Fibroblast of gingiva (primary cell): ENCODE results near the gene LRRC3.

Experiments used
- DNase-seq: peaks from one replicate; pipeline ENCODE4 v3.0.0-alpha.2; 2011; ENCODE audit warnings: low read depth

LRRC3 gene

DNA sequence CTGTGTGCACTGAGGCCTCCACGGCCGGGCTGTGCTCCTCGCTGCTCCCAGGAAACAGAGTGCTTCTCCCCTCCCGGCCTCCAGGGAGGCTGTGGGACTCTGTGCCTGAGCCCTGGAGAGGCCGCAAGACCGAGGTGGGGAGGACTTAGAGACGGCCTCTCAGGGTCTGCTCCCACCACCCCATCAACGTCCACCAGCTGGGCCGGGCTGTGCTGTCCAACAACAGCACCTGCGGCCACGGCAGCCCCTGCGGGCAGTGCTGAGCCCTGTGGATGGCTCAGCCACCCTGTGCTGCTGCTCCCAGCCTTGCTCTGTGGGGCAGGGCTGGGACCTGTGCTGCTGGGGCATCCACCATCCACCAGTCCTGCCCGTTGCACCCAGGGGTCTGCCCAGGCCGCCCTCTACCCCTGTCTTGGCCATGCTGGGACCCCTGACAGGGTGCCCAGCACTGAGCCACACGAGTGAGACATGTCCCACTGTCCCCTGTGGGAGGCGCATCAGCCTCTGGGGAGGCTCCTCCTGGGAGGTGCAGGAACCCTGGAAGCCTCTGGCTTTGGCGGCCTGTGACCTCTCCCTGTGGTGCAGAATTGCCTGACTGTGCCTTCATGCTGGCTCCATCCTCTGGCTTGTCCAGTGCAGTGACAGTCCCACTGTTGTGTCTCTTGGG is 31.2 kb upstream of the LRRC3 start:
- no peak for DNase-seq

DNA sequence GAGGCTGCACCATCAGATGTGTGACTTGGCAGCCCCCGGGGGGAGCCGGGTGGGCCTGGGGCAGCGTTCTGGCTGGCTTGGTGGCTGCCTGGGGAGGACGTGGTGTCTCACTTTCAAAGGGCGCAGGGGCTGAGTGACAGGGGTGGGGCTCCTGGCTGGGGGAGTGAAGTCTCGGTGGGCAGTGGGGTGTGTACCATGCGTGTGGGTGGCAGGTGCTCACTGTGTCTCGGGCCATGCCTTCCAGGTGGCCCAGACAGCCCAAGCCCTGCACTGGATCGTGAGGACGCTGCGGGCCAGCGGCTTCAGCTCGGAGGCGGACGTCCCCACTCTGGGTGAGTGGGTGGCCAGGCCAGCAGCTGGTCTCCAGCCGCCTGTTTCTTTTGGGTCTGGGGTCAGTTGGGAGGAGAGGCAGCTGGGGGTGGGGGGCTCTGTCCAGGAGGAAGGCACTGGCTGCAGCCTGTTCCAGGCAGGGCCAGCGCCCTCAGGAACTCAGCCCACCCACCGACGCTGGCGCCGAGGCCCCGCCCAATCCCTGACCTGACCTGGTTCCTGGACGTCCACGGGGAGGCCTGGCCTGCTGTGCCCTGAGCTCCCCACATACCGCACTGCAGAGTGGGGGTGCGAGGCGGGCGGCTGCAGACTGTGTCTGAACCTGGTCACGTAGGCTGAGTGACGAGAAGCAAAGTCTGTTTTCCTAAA is 30.6 kb upstream of the LRRC3 start:
- DNase-seq, result no peak

DNA sequence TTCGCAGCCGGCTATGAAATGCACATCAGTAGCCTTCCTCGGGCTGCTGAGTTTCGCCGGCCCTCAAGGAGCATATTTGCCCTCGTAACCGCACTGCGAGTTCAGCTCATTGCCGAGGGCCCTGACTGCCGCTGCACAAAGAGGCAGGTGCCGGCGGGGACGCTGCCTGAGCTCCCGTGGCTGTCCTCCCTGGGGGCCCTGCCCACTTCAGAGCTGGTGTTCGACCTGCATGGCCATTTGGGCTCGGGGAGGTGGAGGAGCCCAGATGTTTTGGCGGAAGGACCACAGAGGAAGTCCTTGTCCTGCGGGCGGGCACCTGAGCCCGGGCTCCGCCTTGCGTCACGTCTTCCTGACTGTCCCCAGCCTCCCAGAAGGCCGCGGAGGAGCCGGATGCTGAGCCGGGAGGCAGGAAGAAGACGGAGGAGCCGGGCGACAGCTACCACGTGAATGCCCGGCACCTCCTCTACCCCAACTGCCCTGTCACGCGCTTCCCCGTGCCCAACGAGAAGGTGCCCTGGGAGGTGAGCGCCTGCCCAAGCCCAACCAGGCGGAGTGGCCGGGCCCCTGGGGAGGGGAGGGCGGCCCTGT is 29.9 kb upstream of the LRRC3 start:
- no peak for DNase-seq

DNA sequence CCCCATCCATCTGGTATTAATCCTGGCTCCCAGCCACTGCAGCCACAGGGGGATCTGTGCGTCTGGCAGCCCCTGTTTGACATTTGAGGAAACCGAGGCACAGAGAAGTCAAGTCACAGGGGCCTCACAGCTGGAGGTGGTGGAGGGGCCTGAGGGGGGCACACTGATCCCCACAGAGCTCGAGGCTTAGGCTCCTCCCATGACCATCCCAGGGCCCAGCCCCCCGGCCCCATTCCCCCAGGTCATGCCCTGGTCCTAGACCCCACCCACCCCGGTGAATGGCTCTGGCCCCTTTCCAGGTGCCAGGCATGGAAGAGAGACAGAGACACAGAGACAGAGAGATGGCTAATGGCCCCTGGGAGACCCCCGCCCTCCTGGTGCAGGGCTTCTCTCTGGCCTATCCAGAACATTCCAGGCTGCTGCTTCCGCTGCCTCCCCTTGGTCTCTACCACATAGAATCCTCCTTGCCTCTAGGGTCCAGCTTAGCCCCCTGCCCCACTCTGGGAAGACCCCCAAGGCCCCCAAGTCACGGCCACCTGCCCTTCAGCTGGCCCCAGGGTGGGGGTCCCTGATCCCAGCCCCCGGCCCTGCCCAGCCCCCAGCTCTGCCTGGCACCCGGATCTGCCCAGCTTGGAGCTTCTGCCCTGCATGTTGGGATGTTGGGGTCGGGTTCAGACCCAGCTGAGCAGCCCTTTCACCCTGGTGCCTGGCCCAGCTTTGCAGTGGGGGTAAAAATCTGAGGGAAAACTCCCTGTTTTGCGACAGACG is 29.2 kb upstream of the LRRC3 start:
- DNase-seq, result no peak

DNA sequence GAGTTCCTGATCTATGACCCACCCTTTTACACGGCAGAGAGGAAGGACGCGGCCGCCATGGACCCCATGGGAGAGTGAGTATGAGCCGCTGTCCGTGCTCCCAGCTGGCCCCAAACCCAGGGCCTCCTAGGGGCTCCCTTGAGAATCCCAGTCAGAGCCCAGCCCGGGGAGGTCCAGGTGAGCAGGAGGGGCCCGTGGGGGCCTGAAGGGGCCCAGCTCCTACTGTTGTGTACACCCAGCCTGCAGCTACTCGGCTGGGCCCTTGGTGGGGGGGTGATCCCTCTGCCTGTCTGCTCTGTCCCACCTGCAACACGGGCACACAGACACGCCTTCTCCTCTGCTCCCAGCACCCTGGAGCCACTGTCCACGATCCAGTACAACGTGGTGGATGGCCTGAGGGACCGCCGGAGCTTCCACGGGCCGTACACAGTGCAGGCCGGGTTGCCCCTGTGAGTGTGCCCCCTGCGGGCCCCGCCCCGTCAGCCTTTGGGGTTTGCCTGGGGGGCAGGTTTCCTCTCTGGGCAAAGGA is 28.6 kb upstream of the LRRC3 start:
- no peak for DNase-seq

DNA sequence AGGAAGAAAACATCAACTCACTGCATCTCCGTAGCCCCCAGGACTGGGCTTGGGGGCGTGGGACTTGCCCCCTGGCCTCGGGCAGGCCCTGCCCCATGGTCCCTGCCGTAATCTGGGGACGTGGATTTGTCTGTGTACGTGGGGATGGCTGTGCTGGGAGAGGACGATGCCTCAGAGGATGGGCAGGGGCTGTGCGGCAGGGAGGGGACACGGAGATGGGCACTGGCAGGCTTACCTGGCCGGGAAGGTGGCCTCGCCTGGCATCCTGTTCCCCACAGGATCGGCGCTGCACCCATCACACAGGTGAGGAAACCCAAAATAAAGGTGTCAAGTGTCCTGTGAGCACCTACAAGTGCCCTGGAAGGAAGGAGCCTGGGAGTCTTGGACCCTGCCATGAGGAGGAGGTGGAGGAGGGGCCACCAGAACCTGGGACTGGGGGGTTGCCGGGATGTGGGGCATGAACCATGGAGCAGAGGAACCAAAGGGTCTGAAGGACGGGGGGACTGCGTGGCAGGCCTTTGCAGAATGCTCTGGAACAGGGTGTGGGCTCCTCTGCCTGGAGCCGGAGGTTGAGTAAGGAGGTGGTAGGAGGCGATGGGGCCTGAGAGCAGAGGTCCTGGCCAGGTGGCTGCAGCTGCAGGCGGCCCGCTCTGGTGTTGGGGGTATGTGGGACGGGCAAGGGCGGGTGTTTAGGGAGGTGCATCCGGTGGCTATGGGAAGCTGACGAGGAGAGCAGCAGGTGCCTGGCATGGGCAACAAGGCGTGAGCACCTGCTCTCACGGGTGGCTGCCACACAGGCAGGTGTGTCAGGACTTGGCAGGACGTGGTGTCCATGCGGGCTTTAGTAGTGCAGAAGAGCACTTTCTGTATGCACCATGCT is 27.8 kb upstream of the LRRC3 start:
- DNase-seq, result no peak

DNA sequence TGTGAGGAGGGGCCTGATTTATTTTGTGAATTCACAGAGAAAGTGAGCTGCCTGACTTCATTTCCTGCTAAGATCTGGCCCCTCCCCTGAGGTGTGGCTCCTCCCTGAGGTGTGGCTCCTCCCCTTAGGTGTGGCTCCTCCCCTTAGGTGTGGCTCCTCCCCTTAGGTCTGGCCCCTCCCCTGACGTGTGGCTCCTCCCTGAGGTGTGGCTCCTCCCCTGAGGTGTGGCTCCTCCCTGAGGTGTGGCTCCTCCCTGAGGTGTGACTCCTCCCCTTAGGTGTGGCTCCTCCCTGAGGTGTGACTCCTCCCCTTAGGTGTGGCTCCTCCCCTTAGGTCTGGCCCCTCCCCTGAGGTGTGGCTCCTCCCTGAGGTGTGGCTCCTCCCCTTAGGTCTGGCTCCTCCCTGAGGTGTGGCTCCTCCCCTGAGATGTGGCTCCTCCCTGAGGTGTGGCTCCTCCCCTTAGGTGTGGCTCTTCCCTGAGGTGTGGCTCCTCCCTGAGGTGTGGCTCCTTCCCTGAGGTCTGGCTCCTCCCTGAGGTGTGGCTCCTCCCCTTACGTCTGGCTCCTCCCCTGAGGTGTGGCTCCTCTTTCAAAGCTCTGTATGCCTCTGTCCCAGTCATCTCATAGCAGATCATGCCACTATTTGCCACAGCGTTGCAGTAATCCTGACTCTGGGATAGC is 26.9 kb upstream of the LRRC3 start:
- no peak for DNase-seq

DNA sequence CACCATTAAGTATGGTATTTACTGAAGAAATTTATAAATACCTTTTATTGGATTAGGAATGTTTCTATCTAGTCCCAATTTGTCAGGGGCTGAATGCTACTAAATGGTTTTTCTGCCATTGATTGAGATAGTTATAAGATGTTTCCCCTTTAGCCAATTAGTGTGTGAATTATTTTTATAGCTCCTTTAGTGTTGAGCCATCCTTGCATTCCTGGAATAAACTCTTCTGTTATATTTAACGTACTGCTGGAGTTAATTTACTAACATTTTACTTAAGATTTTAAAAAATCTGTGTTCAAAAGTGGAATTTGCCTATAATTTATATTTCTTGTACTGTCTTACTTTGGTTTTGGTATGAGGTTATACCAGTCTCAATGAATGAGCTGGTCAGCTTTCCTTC is 25.4 kb upstream of the LRRC3 start:
- no peak for DNase-seq

DNA sequence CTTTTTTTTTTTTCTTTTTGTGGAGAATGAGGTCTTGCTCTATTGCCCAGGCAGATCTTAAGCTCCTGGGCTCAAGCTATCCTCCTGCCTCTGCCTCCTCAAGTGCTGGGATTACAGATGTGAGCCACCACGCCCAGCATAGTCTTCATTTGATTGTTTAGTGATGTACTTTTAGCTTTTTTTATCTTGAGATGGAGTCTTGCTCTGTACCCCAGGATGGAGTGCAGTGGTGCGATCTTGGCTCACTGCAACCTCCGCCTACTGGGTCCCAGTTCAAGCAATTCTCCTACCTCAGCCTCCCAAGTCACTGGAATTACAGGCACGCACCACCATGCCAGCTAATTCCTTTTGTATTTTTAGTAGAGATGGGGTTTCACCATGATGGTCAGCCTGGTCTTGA is 24.0 kb upstream of the LRRC3 start:
- no peak for DNase-seq

DNA sequence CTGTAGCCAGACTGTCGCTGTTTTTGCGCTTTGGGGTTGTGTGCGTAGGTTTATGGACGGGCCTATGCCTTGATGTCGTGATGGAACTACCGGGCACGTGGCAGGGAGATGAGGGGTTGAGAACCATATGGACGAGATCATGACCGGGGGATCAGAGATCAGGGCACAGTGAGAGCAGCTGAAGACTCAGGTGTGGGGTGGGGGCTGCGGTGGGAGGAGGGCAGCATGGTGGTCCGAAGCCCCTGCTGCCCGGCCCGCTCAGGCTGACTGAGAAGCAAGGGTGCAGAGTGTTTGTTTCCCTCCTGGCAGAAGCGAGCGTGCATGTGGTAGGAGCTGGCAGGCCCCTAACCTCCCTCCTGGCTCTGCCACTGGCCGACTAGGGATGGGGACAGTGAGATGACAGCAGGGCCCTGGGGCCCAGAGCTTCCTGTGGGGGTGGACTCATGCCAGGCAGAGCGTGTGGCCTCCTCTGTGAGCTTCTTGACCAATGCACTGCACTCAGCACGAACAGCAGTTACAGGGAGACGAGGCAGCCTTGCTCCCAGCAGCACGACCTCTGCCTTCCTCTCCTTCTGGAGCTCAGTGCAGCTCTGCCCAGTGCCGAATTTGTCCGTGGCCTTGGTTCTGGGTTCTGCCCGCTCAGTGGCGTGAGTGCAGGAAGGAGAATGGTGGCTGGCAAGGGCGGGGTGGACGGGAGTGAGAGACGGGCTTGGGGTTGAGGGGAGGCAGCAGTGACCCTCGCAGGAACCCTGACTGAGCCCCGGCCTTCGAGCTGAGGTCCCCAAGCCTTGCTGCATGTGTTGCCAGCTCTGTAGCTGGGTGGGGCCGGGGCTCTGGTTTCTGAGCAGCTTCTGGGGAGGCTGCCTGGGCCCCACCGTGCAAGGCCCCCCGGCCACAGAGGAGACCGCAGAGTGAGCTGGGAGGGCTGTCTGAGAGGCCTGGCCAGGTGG is 22.2 kb upstream of the LRRC3 start:
- no peak for DNase-seq

DNA sequence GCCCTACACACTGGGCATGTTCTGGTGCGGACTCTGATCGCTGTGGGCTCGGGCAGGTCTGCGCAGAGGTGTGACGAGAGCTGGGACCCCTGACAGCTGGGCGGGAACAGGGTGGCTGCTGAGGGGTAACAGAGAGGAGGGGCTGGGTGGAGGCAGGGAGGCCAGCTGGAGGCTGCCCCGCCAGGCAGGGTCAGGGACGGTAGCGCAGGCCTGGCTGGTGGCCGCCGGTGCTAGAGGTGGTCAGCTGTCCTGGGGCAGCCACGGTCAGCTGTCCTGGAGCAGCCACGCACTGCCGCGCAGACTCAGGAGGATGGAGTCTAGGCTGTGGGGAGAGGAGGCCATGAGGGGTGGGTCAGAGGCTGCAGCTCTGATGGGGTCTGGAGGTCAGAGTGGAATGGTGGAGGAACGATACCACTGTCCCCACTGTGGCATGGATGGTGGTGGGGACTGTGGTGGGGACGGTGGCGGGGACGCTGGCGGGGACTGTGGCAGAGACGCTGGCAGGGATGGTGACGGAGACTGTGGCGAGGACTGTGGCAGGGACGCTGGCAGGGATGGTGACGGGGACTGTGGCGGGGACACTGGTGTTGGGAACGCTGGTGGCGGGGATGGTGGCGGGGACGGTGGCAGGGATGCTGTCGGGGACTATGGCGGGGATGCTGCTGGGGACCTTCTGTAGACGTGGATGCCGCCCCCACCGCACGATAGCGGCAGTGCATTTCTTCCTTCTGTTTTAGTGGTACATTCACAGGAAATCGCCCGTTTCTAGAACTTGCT is 21.3 kb upstream of the LRRC3 start:
- no peak for DNase-seq

DNA sequence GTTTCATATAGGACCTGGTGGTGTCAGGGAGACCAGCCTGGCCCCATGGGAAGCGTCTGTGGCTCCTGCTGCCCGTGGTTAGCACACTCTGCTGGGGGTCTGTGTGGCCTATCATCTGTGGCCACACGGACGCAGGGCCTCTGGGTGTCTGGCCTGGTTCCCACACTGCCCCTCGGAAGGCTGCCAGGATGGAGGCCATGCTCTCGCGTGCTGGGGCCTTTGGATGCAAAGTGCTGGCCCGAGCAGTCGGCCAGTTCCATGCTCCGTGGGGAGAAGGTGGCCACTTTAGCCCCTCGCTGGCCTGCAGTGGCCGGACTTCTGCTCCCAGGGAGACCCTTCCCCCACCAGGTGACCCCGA is 20.8 kb upstream of the LRRC3 start:
- DNase-seq, result no peak

DNA sequence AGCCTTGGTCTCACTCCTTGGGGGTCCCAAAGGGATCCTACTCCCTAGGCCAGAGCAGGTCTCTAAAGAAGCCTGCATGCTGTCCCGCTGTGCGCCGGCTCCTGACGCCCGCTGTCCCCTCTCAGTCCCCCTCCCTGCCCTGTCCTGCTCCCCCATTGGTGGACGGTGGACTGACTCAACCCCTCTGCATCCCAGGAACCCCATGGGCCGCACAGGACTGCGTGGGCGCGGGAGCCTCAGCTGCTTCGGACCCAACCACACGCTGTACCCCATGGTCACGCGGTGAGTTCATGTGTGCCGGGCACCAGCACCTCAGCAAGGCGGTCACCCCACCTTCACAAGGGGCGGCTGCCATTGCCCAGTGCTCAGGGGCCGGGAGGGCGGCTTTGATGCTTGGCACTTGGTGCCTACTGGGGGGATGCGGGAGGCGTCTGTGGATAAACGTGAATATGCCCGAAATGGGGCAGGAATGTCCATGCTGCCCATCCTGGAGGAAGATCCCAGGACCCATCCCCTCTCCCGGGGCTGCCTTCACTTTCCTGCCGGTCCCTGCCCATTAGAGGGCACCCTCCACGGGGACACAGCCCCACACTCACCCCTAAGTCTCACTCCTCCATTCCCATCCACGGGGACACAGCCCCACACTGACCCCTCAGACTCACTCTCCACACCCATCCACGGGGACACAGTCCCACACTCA is 20.2 kb upstream of the LRRC3 start:
- DNase-seq, result no peak

DNA sequence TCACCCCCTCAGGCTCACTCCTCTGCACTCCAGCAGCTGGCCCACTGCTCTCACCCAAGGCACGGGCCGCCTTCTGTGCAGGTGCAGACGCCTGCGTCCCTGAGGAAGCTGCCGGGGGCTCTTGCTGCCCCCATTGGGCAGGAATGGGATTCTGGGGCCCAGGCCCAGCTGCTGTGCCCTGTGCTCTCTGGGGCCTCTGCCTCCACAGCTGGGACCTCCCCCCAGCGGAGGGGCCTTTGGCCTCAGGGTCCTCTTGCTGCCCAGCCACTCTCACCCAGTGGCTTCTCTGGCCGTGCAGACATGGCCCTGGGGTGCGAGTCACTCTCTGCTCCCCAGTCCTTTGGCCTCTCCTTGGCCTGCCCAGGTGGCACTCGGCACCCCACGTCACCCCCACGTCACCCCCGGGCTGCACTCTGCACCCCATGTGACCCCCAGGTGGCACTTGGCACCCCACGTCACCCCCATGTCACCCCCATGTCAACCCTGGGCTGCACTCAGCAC is 19.1 kb upstream of the LRRC3 start:
- no peak for DNase-seq

DNA sequence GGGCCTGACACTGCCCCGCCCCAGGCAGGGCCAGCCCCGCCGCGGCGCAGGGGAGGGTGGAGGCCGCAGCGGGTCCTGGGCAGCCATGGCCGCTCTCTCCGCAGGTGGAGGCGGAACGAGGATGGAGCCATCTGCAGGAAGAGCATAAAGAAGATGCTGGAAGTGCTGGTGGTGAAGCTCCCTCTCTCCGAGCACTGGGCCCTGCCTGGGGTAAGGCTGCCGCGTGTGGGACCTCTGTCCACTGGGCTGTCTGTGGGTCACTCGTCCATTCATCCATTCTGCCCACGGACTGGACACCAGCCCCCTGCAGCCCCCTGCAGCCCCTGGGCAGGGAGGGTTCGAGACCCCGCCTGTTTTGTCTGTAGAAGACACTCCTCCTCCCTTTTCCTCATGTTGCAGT is 18.4 kb upstream of the LRRC3 start:
- DNase-seq, result no peak

DNA sequence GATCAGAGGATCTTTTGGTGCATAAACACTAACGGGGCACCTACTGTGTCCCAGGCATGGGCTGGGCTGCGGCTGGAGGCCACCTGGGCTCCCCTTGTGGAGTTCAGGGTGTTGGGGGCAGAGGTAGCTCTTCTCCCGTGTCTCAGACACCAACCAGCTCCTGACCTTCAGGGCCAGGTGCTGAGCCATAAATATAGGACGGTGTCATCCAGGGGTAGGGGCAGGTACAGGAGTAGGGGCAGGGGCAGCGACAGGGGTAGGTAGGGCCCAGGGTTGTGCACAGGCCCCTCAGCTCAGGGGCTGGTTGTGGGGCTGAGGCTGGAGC is 18.0 kb upstream of the LRRC3 start:
- DNase-seq, result no peak

DNA sequence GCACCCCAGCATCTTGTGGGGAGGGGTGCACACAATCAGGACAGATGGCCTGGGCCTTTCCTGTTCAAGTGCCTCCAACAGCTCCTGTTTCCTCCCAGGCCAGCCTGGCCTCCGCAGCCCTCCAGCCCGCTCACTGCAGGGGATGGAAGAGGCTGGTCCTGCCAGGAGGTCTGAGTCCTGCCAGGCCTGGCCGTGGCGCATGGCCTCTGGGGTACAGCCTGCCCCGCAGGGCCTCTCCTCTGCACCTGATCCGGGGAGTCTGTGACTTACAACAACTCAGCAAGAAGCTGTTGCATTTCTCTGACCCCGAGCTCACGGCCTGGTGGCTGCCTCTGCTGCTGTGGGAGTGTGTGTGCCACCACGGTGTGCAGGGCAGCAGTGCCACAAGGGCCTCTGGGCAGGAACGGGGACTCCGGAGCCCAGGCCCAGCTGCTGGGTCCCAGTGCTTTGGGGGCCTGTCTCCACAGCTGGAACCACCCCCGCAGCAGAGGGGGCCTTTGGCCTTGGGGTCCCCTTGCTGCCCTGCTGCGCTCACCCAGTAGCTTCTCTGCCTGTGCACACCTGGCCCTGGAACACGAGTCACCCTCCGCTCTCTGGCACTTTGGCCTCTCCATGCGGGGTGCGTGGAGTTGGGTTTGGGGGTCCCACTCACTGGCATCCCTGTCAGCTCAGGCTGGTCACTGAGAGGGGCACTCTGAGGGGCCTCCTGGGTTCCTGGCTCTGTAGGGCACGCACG is 17.4 kb upstream of the LRRC3 start:
- no peak for DNase-seq
